ENCODE results near the gene TESK2.
"Not testable (repeated sequence)": the region's sequence is repeated elsewhere in the genome, so short reads cannot be mapped to it uniquely, and the experiment has no call there.

TESK2 gene

DNA sequence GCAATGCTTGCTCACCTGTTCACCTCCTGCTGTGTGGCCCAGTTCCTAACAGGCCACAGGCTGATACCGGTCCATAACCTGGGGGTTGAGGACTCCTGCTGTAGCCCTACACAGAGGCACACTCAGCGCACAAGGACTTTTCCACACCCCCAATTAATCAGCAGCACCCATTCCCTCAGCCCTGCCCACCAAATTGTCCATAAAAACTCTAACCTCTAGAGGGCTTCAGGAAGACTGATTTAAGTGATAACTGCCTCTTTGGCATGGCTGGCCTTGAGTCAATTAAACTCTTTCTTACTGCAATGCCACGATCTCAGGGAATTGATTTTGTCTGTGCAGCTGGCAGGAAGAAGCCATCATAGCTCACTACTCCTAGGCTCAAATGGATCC is 79.5 kb downstream of the TESK2 start:
- DNase-seq (ENCODE audit: low spot score) = no peak

DNA sequence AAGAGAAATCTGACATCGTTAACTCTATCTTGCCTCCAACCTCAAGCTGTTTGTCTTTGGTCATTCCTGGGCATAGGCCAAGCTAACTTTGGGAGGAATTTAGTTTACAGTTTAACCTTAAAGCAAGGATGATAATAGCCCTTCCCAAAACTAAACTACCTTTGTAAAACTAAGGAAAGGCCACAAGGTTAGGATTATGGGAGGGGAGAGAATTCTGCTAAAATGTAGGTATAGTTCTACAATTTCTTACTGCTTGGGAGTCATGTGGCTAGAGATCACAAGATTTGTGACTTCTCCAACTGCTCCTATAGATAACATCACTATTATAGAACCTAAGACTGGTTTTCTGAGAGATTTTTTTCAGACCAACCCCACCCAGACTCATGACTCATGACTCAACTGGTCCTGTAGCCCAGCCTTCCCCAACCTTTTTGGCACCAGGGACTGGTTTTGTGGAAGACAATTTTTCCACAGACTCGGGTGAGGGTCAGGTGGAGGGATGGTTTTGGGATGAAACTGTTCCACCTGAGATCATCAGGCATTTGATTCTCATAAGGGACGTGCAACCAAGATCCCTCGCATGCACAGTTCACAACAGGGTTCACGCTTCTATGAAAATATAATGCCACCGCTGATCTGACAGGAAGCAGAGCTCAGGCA is 80.0 kb downstream of the TESK2 start:
- DNase-seq (ENCODE audit: low spot score) = no peak

DNA sequence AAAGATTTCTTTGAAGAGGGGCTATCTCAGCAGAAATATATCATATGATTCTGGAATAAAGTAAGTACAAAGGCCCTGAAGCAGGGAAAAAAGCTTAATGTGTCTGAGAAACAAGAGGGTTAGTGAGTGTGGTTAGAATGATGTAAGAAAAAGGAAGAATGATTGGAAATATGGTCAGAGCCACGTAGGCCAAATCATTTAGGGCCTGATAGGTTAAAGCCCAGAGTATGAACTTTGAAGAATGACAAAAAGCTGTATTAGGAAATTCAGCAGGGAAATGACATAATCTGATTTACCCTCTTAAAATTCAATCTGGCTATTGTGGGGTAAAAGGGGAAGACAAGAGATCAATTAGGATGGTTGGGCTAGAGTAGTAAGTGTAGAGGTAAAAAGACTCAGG is 81.7 kb downstream of the TESK2 start:
- no peak for DNase-seq (ENCODE audit: low spot score)

DNA sequence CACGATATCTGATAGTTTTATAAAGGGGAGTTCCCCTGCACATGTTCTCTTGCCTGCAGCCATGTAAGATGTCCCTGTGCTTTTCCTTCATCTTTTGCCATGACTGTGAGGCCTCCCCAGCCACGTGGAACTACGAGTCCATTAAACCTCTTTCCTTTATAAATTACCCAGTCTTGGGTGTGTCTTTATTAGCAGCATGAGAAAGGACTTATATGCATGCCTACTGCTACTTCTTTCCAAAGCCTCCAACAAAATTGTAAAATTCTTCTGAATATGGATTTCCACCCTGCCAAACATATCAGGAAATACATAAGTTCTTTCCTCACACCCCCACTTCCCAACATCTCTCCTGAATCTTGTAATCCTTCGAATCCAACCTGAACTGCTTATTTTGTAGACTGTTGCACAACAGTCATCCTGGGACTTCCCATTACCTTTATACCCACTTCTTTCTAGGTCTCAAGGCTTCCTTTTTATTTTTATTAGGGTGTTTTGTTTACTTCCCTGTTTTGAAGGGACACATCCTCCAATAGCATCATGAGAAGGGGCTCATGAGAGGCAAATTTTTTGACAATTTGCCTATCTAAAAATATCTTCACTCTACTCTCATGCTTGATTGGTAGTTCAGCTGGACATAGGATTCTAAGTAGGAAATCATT is 83.2 kb downstream of the TESK2 start:
- DNase-seq (ENCODE audit: low spot score) = no peak

DNA sequence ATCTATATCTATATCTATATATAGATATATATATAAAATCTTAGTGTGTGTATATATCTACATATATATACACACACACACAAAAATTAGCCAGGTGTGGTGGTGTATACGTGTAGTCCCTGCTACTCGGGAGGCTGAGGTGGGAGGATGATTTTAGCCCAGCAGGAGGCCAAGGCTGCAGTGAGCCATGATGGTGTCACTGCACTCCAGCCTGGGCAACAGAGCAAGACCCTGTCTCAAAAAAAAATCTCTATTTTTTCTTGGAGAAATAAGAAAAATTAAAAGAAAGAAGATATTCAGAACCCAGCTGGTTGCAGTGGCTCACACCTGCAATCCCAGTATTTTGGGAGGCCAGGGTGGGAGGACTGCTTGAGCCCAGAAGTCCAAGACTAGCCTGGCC is 85.3 kb downstream of the TESK2 start:
- no peak for DNase-seq (ENCODE audit: low spot score)

DNA sequence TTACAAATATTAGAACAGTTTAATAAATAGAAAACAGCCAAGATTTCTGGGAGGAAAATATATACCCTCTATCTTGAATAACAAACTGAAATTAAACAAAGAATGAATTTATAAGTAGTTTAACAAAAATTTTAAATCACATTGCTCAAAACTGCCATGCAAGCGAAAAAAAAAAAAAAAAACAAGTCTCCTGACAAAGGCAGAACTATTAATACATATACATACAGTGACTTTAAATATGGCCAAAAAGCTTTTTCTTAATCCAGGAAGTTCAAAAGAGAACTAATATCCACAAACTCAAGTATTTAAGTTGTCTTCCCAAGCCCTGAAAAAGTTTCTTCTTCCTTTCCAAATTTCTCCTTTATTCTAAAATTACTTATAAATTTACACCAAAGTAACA is 87.2 kb downstream of the TESK2 start:
- DNase-seq (ENCODE audit: low spot score) = no peak

DNA sequence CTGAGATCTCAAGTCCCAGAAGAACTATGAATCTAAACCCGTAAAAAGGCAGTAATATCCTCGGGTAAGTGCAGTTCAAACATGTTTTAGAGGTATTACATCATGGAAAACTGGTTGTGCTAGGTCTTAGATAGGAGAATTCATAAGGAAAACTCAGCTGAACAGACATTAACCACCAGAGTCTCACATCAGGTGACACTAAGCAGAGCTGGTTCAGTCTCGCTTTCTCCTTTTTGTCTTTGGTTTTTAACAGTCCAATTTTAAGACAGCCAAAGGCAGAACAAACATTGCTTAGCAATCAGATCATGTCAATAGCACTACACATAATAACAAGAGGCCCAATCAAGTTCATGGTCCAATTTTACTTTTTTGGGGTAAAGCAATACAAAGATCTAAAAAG is 87.7 kb downstream of the TESK2 start:
- DNase-seq (ENCODE audit: low spot score) = no peak

DNA sequence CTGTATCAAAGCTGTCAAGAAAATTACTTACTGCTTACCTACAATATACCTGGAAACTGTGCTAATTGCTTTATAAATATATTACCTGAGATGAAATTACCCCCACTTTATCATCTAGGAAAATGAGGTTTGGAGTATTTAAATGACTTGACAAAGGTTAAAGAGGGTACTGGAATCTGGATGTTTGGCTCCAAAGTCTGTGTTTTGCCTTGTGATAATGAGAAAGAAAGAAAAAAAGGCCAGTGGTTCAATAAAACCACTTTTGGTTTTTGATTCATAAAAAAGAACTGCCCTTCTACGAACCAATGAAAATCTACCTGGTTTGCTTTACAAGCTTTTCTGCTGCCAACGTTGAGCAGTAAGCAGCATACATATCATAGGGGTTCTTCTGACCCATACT is 89.4 kb downstream of the TESK2 start:
- no peak for DNase-seq (ENCODE audit: low spot score)

DNA sequence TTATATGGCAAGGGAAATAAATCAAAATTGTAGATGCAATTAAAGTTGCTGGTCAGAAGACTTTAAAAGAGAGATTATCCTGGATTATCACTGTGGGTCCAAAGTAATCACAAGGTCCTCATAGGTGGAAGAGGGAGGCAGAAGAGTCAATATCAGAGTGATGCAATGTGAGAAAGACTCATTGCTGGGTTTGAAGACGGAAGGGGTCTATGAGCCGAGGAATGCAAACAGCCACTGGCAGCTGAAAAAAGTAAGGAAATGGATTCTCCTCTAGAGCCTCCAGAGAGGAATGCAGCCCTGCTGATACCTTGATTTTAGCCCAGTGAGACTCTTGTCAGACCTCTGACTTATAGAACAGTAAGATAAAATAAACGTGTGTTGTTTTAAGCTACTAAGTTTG is 90.9 kb downstream of the TESK2 start:
- DNase-seq (ENCODE audit: low spot score) = no peak

DNA sequence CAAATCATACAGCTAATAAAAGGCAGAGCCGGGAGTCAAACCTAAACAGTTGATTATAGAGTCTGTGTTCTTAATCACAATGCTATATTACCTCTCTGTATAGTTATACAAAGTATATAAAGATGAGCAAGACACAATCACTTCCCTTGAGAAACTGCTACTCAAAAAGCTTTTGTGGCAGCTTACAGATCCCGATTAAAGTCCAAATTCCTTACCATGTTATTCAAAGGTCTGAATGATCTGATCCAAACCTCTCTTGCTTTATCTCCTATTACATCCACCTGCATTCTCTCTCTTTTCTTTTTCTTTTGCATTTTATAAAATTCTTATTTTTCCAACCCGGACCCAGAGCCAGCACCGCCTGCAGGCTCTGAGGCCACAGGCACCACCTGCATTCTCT is 93.7 kb downstream of the TESK2 start:
- no peak for DNase-seq (ENCODE audit: low spot score)

DNA sequence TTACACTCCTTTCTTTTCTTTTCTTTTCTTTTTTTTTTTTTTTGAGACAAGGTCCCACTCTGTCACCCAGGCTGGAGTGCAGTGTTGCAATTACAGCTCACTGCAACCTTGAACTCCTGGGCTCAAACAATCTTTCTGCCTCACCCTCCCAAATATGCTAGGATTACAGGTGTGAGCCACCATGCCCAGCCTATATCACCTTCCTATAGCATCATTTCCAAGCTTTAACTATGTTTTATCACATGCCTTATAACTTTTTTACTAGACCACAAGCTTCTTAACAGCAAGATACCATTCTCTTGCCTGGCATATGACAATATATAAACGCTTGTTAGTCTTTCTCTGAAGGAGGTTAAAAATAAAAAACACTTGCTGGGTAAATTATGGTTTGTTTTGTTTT is 95.4 kb downstream of the TESK2 start:
- no peak for DNase-seq (ENCODE audit: low spot score)

DNA sequence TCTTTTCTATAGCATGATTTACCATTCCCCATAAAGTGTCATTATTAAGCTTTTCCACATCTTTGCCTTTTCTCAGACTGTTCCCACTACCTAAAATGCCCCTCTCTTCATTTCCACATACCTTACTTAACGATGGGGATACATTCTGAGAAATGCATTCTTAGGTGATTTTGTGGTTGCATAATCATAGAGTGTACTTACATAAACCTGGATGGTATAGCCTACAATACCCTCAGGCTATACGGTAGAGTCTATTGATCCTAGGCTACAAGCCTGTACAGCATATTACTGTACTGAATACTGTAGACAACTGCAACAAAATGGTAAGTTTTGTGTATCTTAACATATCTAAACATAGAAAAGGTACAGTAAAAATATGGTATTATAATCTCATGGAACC is 95.9 kb downstream of the TESK2 start:
- DNase-seq (ENCODE audit: low spot score) = no peak

DNA sequence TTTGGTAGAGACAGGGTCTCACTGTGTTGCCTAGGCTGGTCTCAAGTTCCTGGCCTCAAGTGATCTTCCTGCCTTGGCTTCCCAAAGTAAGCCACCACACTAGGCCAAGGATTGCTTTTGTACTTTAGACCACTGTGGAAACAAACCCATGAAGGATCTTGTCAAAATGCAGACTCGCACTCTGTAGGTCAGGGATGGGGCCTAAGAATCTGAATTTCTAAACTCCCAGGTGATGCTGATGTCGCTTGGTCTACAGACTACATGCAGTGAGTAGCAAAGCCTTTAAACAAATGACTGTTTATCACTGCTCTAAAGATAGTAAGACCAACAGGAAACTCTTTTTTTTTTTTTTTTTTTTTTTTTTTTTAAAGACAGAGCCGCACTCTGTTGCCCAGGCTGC is 96.6 kb downstream of the TESK2 start:
- DNase-seq (ENCODE audit: low spot score) = no peak

DNA sequence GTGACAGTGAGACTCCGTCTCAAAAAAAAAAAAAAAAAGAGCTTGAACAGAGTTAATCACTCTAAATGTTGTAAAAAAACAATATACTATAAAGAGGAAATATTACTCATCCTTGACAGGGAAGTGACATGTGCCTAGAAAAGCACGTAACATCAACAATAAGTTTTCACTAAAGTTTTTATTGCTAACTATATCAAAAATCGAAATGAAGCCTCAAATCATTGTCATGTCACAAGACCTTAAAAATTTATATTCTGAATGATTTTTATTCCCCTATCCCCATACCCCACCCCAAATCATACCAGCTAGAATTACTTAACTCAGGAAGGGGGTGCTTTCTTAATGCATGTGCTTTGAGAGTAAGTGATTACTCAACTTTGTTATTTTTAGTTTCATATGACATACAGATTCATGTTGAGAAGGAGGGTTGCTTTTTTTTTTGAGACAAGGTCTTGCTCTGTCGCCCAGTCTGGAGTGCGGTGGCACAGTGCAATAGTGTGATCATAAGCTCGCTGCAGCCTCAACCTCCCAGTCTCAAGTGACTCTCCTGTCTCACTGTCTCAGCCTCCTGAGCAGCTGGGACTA is 97.2 kb downstream of the TESK2 start:
- no peak for DNase-seq (ENCODE audit: low spot score)

DNA sequence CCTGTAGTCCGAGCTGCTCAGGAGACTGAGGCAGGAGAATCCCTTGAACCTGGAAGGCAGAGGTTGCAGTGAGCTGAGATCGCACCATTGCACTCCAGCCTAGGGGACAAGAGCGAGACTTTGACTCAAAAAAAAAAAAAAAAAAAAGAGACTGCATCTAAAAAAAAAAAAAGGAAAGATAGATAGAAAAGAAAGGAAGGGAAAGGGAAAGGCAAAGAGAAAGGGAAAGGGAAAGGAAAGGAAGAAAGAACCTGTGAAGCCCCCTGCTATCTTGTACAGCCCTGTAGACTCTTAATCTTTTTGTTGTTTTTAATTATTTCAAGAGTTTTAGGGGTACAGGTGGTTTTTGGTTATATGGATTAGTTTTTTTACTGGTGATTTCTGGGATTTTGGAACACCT is 104.7 kb downstream of the TESK2 start:
- DNase-seq (ENCODE audit: low spot score) = no peak

DNA sequence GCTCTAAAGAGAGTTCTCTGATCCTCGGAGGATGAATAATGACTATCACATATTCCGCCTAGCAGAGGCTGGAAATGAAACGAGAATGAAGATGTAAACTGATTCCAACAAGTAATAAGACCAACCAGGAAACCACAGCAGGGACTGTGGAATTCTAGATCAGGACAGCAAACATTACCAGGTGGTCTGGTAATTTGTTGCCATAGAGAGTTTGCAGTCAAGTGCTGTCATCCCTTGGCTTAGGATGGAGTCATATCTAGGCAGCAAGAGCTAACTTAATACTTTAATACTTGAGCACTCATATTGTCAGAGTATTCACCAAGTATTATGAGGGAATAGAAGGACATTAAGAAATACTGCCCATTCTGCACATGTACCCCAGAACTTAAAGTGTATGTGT is 105.7 kb downstream of the TESK2 start:
- no peak for DNase-seq (ENCODE audit: low spot score)

DNA sequence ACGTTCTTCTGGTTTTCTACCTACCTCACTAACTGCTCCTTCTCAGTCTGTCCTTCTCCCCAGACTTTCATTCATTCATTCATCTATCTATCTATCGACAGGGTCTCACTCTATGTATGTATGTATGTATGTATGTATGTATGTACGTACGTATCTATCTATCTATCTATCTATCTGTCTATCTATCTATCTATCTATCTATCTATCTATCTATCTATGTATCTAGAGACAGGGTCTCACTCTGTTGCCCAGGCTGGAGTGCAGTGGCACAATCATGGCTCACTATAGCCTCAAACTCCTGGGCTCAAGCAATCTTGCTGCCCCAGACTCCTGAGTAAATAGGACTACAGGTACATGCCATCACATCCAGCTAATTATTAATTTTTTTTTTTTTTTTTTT is 106.8 kb downstream of the TESK2 start:
- DNase-seq (ENCODE audit: low spot score) = not testable (repeated sequence)

DNA sequence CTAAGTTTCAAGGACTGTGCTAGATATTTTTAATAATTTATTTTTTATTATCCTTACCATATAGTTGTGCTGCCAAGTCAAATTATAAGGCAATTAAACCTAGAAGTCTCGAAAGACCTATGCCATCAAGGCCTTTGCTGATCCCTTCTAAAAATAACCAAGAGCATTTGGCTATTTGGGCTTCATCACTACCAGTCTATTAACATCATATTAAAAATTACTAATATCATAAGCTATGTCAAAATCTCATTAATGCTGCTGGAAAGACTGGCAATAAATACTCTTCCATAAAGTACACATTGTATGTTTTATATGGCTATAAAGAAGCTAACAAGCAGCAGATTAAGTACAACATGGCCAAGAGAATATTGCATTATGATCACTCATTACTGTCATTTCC is 107.8 kb downstream of the TESK2 start:
- no peak for DNase-seq (ENCODE audit: low spot score)

DNA sequence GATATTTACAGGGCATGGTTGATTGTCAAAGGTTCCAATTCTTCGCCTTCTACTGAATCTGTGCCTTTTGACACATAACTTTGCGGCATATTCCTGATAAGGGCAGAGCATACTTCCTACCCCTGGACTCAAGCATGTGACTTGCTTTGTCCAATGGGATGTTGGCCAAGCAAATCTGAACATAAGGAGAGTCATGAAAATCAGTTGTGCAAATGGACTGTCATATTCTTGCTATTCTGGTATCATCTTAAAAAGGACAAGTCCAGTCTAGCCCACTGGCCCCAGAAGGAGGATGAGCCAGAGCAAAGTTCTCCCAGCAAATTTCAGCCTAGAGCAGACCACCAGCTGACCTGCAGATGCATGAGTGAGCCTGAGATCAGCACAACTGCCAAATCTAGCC is 109.7 kb downstream of the TESK2 start:
- DNase-seq (ENCODE audit: low spot score) = no peak

DNA sequence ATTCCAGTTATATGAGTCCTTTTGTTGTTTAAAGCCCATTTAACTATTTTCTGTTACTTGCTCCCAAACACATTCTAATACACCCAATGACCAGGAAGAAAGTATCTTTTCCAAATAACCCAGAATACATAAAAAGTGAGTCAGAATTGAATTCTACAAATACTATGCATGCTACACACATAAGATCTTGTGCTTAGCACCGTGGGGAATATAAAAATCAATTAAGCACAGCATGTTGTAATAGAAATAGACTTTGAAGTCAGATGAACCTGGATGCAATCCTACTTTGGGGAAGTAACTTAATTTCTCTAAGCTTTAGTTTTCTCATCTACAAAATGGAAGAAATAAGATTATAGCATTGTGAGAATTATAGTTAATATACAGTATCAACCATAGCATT is 110.2 kb downstream of the TESK2 start:
- no peak for DNase-seq (ENCODE audit: low spot score)

DNA sequence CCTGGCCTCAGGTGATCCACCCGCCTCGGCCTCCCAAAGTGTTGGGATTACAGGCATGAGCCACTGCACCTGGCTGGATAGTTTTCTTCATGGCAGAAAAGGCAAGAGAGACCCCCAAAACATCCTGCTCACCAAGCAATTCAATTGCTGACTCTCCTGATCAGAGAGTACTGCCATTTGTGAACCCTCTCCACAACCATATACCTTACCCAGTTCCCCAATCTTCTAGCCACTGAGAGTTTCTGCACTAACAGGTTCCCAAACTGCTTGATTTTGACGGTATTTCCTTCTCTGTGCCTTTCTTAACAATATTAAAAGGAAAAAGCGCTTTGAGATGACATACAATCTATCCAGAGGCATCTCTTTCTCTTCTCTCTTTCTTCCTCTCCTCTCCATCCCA is 110.8 kb downstream of the TESK2 start:
- DNase-seq (ENCODE audit: low spot score) = no peak

DNA sequence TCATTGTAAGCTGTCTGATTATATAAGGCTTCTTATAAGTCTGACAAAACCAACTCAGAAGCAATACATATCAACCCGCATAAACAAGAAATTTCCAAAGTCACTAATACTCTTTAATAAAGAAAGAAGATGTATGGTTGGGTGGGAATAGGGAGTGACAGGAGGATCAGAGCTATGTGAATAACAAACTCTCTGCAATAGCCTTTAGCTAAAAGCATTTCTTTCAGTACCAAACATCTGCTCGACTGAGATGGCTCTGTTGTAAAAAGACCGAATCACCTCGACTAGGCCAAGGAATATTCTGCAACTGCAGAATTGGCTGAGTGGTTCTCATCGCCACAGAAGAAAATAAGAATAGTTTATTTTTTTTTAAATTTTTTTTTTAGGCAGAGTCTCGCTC is 111.4 kb downstream of the TESK2 start:
- no peak for DNase-seq (ENCODE audit: low spot score)

DNA sequence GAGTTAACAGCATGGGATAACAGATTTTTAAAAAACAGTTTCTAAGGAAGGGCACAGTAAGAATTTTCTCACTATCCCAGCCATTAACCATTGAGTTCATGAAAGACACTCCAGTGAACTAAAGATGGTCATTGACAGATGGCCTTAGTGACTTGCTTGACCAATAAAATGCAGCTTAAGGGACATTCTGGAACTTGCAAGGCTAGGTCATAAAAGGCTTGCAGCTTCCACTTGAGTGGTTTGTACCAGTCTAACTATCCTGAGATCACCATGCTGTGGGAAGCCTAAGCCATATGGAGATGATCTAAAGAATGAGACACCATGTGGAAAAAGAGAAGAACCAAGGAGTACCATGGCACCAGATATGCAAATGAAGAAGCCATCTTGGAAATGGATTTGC is 112.8 kb downstream of the TESK2 start:
- DNase-seq (ENCODE audit: low spot score) = no peak
